ENCODE measurements around the gene ATP5F1E. TPM values are rescaled to one million over a fixed set of nuclear protein-coding genes. Genes with fewer than 3 reads are reported as not detected.

The ATP5F1E gene
- total and polyA plus RNA-seq, 2 experiments from 2014 or later = 12.9 to 211 TPM

GRCh38 chr20:59028812-59029211 is 3.3 kb downstream of the ATP5F1E start (continued):
- TF ChIP-seq ETS1 (IDR thresholded peaks at IDR 0.05) (no peak), NANOG (IDR thresholded peaks at IDR 0.05; ENCODE audit: borderline replicate concordance) (no peak), EZH2 (IDR thresholded peaks at IDR 0.05; ENCODE audit: low read depth, unreplicated experiment) (no peak)
- TF ChIP-seq, protein P1, sequence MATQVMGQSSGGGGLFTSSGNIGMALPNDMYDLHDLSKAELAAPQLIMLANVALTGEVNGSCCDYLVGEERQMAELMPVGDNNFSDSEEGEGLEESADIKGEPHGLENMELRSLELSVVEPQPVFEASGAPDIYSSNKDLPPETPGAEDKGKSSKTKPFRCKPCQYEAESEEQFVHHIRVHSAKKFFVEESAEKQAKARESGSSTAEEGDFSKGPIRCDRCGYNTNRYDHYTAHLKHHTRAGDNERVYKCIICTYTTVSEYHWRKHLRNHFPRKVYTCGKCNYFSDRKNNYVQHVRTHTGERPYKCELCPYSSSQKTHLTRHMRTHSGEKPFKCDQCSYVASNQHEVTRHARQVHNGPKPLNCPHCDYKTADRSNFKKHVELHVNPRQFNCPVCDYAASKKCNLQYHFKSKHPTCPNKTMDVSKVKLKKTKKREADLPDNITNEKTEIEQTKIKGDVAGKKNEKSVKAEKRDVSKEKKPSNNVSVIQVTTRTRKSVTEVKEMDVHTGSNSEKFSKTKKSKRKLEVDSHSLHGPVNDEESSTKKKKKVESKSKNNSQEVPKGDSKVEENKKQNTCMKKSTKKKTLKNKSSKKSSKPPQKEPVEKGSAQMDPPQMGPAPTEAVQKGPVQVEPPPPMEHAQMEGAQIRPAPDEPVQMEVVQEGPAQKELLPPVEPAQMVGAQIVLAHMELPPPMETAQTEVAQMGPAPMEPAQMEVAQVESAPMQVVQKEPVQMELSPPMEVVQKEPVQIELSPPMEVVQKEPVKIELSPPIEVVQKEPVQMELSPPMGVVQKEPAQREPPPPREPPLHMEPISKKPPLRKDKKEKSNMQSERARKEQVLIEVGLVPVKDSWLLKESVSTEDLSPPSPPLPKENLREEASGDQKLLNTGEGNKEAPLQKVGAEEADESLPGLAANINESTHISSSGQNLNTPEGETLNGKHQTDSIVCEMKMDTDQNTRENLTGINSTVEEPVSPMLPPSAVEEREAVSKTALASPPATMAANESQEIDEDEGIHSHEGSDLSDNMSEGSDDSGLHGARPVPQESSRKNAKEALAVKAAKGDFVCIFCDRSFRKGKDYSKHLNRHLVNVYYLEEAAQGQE (IDR thresholded peaks at IDR 0.05; ENCODE audit: unreplicated experiment) = no peak

DNA sequence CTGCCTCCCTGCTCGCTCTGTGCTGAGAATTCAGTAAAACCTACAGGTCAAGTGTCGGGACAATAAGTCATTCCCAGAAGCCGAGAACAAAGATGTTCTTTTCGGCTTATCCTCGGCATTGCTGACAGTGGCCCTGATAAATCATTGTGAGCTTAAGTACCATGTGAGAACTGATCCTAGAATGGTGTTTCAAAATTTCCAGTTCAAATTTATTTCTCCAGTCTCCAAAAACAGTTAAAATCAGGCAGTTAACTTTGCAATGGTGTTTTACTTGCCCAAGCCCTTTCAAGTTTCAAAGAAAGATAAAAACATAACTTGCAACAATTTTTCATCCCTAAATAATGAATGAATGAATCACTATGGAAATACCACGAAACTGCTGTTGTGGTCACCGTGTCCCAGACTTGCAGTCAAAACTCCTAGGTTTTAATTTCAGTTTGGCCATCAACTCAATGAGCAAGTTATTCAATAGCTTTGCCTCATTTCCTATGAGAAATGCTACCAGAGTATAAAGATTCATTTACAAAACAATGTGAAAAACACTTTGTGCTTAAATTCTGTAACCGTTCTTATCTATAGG is 4.3 kb downstream of the ATP5F1E start:
- peaks cover 73% of the 10 kb centered on the region for H3K36me3 Mint-ChIP-seq (ENCODE audit: low read depth)
- H3K4me1 ChIP-seq (ENCODE audit: insufficient read depth) = peaks cover 26% of the 10 kb centered on the region
- no peak overlapping the region for H3K4me2 ChIP-seq
- ATAC-seq = no peak
- H3K27me3 Mint-ChIP-seq (ENCODE audit: insufficient read depth, low read depth, poor library complexity) = peaks cover 32% of the 10 kb centered on the region
- H3K79me2 ChIP-seq (replicated peaks; ENCODE audit: insufficient read depth) = peaks cover 50% of the 10 kb centered on the region
- H3K4me3 Mint-ChIP-seq = no peak overlapping the region
- H3K9me2 ChIP-seq (ENCODE audit: insufficient read depth) = no peaks in the 10 kb centered on the region
- H3F3A ChIP-seq (replicated peaks; ENCODE audit: low read depth) = 0 out of 2 replicates have a peak, but pooled peaks cover 2% of the 10 kb centered on the region
- no peak overlapping the region for H3K27ac Mint-ChIP-seq
- TF ChIP-seq POLR2AphosphoS5 (IDR thresholded peaks at IDR 0.05; ENCODE audit: low read depth) (no peak), CREB1 (CRISPR knock-in tag; IDR thresholded peaks at IDR 0.05; ENCODE audit: low read depth) (no peak), STAT1 (IDR thresholded peaks at IDR 0.05; ENCODE audit: unreplicated experiment) (no peak), CTCF (conservative IDR thresholded peaks at IDR 0.05; ENCODE audit: low read depth in 2 of 2) (no peak), EZH2 (IDR thresholded peaks at IDR 0.05; ENCODE audit: low read depth, unreplicated experiment) (no peak), EZH2phosphoT487 (IDR thresholded peaks at IDR 0.05; ENCODE audit: unreplicated experiment) (no peak), ZNF114 (CRISPR knock-in tag; IDR thresholded peaks at IDR 0.05) (no peak), JUNB (IDR thresholded peaks at IDR 0.05; ENCODE audit: unreplicated experiment) (no peak)
- TF ChIP-seq, protein P1 (IDR thresholded peaks at IDR 0.05; ENCODE audit: unreplicated experiment) = no peak
- H4K20me1 ChIP-seq (replicated peaks; ENCODE audit: insufficient read depth) = peaks cover 43% of the 10 kb centered on the region
- no peak for DNase-seq (ENCODE audit: low spot score)
- H3K27me3 ChIP-seq (ENCODE audit: insufficient read depth) = 0 out of 2 replicates have a peak, but pooled peaks cover 4% of the 10 kb centered on the region
- no peak overlapping the region for H3K4me3 ChIP-seq
- no peak overlapping the region for H2AFZ ChIP-seq
- H3K27ac ChIP-seq (ENCODE audit: low read depth) = no peak overlapping the region
- no peaks in the 10 kb centered on the region for H3K9me3 Mint-ChIP-seq
- peaks cover 39% of the 10 kb centered on the region for H3K4me1 Mint-ChIP-seq
- H3K36me3 ChIP-seq (ENCODE audit: insufficient read depth) = peaks cover 34% of the 10 kb centered on the region
